ENCODE measurements around the gene FAM181A.

Gene FAM181A

DNA sequence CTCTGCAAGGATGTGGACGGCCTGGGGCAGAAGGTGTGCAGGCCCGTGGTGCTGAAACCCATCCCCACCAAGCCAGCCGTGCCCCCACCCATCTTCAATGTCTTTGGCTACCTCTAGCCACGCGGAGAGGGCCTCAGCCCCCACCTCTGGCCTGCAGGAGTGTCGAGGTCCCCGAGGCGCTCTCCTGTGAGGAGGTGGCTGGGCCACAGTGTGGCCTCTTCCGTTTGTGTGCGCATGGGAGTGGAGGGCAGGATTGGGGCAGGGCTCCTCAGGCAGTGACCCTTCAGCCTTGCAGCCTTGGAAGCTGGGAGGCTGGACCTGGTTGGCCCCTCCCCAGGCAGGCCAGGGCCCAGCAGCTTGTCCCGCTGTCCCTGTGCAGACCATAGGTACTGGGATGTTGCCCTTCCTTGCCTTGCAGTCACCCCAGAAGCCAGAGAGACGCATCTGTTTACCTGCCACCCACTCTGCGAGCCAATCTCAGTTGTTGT, 1.9 kb downstream of the FAM181A start:
- no peak for DNase-seq (ENCODE audit: low read depth in 2 of 2)

GRCh38 chr14:93929657-93930056, 2.5 kb downstream of the FAM181A start:
- DNase-seq (ENCODE audit: low read depth in 2 of 2), result no peak

DNA sequence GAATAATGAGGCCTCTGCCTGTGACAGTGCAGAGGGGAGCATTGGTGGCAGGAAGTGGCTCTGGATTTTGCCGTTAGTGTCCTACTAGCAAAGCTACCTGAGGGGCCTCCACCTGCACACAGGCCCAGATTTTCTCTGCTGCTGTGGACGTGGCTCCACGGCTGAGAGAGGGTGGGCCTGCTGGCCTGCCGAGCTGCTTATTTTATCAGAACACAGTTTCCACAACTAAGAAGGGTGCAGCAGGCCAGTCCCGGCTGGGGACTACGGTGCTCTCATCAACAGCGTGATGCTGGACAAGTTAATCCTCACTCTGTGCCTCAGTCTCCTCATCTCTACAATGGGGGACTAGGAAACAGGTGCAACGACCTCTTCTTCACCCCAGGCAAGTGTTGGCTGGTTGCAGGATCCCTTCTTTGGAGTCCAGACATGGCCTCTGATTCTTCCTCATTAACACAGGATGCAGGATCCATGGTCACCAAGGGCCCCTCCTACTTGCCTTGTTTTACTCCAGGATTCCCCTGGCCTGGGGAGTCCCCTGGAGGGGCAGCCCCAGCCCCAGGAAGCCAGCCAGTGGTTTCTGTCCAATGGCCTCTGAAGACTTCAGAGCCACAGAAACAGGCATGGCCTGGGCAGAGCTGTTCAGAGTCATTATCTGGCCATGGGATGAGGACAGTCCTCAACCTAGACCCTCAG, 3.3 kb downstream of the FAM181A start:
- no peak for DNase-seq (ENCODE audit: low read depth in 2 of 2)

DNA sequence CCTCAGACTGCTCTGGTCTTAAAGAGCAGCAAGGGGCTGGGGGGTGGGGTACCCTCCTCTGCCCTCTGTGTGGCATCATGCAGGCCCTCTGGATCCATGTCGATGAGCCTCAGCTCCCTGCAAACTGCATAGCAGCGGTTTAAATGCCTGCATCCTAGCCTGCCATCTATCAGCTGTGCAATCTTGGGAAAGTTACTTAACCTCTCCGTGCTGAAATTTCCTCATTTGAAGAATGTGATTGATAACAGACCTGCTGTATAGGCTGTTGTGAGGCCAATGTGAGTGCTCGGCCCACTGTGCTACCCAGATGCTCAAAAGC, 3.8 kb downstream of the FAM181A start:
- no peak for DNase-seq (ENCODE audit: low read depth in 2 of 2)

DNA sequence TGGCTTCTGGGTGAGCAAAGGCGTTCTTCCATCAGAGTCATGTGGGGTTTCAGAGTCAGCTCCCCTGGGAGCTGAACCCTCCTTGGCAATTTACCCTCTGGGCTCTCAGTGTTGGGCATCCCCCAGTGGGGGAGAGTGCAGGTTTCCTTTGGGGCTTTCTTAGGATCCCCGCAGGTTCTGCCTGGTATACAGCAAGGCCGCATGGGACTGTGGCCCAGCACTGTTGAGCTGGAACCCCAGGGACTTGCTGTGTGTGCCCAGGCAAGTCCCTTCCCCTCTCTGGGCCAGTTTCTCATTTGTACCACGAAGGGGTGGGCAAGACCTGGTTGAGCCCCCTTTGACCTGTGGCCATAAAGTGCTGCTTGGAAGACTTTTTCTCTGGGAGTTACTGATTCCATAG, 5.5 kb downstream of the FAM181A start:
- no peak for DNase-seq (ENCODE audit: low read depth in 2 of 2)

DNA sequence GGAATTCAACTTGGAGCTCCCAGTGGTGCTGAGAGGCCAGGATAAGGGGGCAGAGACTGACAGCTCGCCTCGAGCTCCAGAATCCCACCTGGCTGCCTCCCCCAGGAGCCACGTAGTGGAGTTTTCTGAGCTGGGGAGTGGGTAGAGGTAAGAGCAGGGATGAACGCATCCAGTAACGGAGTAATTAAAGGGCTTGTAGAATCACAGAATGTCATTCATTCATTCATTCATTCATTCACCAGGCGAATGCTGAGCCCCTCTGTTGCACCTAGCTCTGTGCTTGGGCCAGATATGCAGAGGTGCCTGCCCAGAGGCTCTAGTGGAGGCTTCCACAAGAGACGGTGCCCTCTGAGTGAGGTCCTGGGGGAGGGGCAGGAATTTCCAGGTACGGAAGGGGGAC, 8.1 kb downstream of the FAM181A start:
- DNase-seq (ENCODE audit: low read depth in 2 of 2), result no peak

DNA sequence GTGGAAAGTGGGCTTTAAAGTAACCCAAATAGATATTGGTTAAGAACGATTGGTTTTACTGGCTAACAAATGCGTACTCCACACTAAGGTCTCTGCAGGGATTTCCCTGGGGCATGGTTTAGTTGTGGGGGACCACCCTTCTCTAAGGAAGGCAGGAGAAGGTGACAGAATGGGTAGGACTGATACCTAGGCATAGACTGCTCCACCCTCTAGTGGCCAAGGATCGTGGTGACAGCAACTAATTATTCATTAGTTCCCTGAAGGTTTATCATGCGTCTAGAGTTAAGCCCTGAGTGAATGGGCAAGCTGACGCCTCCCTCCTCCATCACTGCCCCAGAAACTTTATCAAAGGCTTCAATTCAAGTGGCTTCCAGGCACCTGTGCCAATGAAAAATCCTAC, 9.1 kb downstream of the FAM181A start:
- no peak for DNase-seq (ENCODE audit: low read depth in 2 of 2)

DNA sequence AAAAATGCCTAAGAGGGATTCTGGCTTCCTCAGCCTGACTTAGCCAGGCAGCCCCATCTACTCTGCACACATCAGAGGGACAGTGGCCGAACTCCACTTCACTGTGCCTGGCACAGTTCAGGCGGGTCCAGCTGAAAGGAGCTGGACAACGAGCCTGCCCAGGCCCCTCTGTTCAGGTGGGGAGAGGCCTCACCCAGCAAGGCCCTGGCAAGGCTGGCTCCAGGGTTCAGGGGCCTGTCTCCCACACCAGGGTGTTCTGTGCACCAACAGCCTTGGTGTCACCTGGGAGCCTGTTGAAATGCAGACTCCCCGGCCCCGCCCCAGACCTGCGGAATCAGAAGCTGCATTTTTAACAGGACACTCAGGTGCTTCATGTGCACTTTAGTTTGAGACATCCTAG, 9.8 kb downstream of the FAM181A start:
- DNase-seq (ENCODE audit: low read depth in 2 of 2), result no peak

DNA sequence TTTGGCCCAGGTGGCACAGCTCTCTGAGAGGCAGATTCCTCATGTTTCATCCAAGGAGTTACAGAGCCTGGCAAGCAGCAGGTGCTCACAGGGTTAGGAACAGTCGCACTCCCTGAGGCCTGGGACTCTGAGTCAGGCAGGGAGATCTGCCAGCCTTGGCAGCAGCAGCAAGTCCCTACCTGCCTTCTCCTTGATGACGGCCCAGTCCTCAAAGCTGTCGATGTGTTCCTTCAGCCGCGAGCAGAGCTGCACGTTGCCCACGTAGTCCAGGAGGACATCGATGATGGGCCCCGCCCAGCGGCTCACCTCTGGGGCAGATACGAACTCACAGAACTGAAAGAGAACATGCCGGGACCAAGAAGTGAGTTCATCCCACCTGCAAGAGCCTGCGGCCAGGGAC, 10.4 kb downstream of the FAM181A start:
- DNase-seq (ENCODE audit: low read depth in 2 of 2), result no peak

- DNase-seq (ENCODE audit: low read depth in 2 of 2), result no peak
Observed at GRCh38 chr14:93938751-93939303, 11.7 kb downstream of the FAM181A start.

- peak; percentile 77 to 79 for DNase-seq (ENCODE audit: low read depth in 2 of 2)
Observed at GRCh38 chr14:93939304-93940229, 12.4 kb downstream of the FAM181A start.

- DNase-seq (ENCODE audit: low read depth in 2 of 2), result no peak
Observed at GRCh38 chr14:93940437-93940836, 13.3 kb downstream of the FAM181A start.

DNA sequence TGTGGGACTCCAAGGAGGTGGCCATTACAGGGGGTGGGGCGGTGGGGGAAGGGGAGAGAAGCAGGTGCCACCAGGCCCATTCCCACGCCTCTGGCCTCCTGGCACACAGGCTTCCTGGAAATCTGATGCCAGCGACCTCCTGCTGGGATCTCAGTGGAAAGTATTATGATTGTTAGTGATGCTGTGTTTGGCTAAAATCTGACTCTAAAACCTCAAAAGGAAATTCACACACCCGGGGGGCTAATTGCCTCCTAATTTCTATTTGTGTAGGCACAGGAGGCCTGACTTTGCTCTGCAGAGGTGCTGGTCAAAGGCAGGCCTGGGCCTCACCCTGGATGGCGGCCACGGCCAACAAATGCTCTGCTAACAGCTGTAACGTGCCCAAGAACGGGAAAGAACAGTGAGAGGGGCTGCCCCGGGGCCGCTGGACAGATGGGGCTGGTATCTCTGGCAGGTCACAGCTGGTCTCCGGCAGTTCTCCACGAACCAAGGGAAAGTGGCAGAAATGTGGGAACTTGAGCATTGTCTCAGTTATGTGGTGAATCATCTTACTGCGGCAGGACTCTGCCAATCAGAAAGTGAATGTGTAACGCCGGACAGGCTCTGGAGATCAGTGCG, 14.3 kb downstream of the FAM181A start:
- no peak for DNase-seq (ENCODE audit: low read depth in 2 of 2)

- no peak for DNase-seq (ENCODE audit: low read depth in 2 of 2)
Observed at GRCh38 chr14:93943052-93943451, 15.9 kb downstream of the FAM181A start.

DNA sequence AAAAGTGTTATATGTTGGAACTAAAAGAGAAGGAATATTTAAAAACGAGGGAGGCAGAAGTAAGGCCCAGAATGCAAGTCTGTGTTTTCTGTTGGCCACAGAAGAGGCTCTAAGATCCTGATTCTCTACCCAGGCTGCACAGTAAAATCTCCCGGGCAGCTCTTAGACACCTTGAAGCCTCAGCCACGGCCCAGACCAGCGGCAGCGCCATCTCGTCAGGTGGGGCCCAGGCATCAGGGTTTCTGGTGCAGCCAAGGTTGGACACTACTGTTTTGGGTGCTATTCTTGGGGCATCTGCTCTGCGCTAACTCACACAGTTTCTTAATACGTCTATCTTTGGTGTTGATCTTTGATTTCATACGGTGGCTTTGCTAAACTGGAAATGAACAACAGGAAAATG, 16.8 kb downstream of the FAM181A start:
- DNase-seq (ENCODE audit: low read depth in 2 of 2), result no peak

- DNase-seq (ENCODE audit: low read depth in 2 of 2), result no peak
Observed at GRCh38 chr14:93944348-93945069, 17.4 kb downstream of the FAM181A start.

- no peak for DNase-seq (ENCODE audit: low read depth in 2 of 2)
Observed at GRCh38 chr14:93945070-93945399, 17.9 kb downstream of the FAM181A start.

- no peak for DNase-seq (ENCODE audit: low read depth in 2 of 2)
Observed at GRCh38 chr14:93946104-93946503, 19.0 kb downstream of the FAM181A start.

GRCh38 chr14:93946541-93947090, 19.5 kb downstream of the FAM181A start:
- DNase-seq (ENCODE audit: low read depth in 2 of 2), result no peak

DNA sequence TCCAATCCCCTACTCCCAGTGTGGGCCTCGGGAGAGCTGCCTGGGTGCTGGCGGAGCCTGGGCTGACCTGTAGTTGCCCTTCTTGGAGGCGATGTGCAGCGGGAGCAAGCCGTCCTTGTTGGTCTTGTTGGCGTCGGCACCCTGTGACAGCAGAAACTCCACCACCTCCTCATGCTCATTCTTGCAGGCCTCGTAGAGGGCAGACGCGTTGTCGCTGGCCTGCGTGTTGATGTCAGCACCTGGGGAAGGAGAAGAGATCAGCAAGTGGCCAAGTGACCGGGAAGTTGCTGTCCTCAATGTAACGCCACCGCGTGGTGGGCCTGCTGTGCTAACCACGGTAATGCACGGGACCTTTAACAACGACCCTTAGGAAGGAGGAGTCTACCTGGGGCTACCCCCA, 20.1 kb downstream of the FAM181A start:
- DNase-seq (ENCODE audit: low read depth in 2 of 2), result no peak

DNA sequence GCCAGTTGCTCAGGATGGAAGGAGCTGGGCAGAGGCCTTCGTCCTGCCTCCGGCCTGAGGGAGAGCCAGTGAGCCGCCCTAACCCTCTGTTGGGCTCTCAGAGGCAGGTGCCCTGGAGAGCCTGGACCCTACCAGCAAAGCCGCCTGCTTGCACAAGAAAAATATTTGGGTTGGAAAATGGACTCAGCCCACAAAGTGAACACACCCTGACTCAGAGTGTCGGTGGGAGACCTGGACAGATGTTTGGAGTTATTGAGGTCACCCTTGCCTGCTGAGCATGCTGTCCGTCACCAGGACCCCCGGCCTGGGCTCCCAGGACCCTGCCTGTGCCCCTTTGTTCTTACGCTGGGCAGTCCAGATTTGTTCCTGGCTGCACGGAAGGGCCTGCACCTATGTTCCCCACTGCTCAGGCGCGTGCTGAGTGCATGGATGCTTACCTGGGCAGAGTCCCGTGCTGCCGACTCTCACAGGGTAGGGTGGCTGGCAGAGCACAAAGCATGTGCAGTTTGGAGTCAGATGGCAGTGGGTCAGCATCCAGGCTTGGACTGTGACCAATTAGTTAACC, 22.4 kb downstream of the FAM181A start:
- DNase-seq (ENCODE audit: low read depth in 2 of 2), result no peak
